Osteoblast (primary cell): ENCODE results near the gene CAMK4. TPM values are rescaled to one million over a fixed set of nuclear protein-coding genes. Genes with fewer than 3 reads are reported as not detected.
A peak's percentile ranks its signal among the peaks of the same experiment; 100 is the strongest.

Experiments used
- DNase-seq: peaks from one replicate; pipeline ENCODE4 v3.0.0; 2011; ENCODE audit warnings: low spot score, mixed read lengths; ENCODE audit not compliant: insufficient read length; ENCODE audit errors: missing footprints
- H2AFZ ChIP-seq: 2 replicates; pipeline ENCODE4 v1.6.0; 2011; ENCODE audit warnings: mild to moderate bottlenecking, low read length
- H3K27ac ChIP-seq: 2 replicates; pipeline ENCODE4 v1.5.1; 2011; ENCODE audit warnings: mild to moderate bottlenecking, low read depth, low read length, moderate library complexity
- H3K27me3 ChIP-seq: 2 replicates; pipeline ENCODE4 v1.6.0; 2012; ENCODE audit warnings: mild to moderate bottlenecking, control low read depth, inconsistent platforms, low read length, moderate library complexity; ENCODE audit not compliant: insufficient read depth
- H3K36me3 ChIP-seq: 2 replicates; pipeline ENCODE4 v1.5.1; 2011; ENCODE audit warnings: mild to moderate bottlenecking, low read length, control low read depth, moderate library complexity; ENCODE audit not compliant: insufficient read depth
- H3K4me1 ChIP-seq: 2 replicates; pipeline ENCODE4 v1.5.1; 2011; ENCODE audit warnings: mild to moderate bottlenecking, low read length, control low read depth, moderate library complexity; ENCODE audit not compliant: insufficient read depth
- H3K4me2 ChIP-seq: 2 replicates; pipeline ENCODE4 v1.6.0; 2011; ENCODE audit warnings: mild to moderate bottlenecking, low read length; ENCODE audit not compliant: insufficient read depth
- H3K4me3 ChIP-seq: fragments of 200-600 bp; sonication (generic); 3 replicates; pipeline ENCODE4 v1.5.1; 2012; ENCODE audit warnings: mild to moderate bottlenecking, low read length, inconsistent platforms; ENCODE audit not compliant: insufficient read depth
- H3K79me2 ChIP-seq: 2 replicates; pipeline ENCODE4 v1.6.0; 2012; ENCODE audit warnings: mild to moderate bottlenecking, low read length, control low read depth, inconsistent platforms; ENCODE audit not compliant: insufficient read depth
- H3K9me3 ChIP-seq: 2 replicates; pipeline ENCODE4 v1.5.1; 2011; ENCODE audit warnings: low read depth, low read length, control low read depth
- H4K20me1 ChIP-seq: 2 replicates; pipeline ENCODE4 v1.6.0; 2012; ENCODE audit warnings: mild to moderate bottlenecking, low read length, control low read depth; ENCODE audit not compliant: insufficient read depth
- CTCF ChIP-seq: IDR thresholded peaks from 2 replicates; pipeline ENCODE4 v1.5.1; 2011; ENCODE audit warnings: mild to moderate bottlenecking, low read depth, low read length, moderate library complexity; ENCODE audit errors: extremely low read depth
- total RNA-seq: library from RNA; depleted of rRNA; stranded (reverse); fragments of >200 nt; gene quantifications from 2 replicates; pipeline ENCODE4 v1.2.3, GENCODE V29; 2012

Gene CAMK4
- total RNA-seq, 1 donor: 0.72 TPM

GRCh38 chr5:111226556-111226955 is 2.4 kb downstream of the CAMK4 start:
- no peak overlapping the region for H3K27ac ChIP-seq
- no peaks in the 10 kb centered on the region for H3K79me2 ChIP-seq
- no peak overlapping the region for H3K4me2 ChIP-seq
- peaks cover 7% of the 10 kb centered on the region for H3K27me3 ChIP-seq
- DNase-seq: no peak
- no peak overlapping the region for H3K4me3 ChIP-seq
- no peaks in the 10 kb centered on the region for H4K20me1 ChIP-seq
- no peak overlapping the region for H2AFZ ChIP-seq
- no peak for TF ChIP-seq CTCF
- H3K4me1 ChIP-seq: no peaks in the 10 kb centered on the region
- H3K36me3 ChIP-seq: no peaks in the 10 kb centered on the region
- H3K9me3 ChIP-seq: no peaks in the 10 kb centered on the region

DNA sequence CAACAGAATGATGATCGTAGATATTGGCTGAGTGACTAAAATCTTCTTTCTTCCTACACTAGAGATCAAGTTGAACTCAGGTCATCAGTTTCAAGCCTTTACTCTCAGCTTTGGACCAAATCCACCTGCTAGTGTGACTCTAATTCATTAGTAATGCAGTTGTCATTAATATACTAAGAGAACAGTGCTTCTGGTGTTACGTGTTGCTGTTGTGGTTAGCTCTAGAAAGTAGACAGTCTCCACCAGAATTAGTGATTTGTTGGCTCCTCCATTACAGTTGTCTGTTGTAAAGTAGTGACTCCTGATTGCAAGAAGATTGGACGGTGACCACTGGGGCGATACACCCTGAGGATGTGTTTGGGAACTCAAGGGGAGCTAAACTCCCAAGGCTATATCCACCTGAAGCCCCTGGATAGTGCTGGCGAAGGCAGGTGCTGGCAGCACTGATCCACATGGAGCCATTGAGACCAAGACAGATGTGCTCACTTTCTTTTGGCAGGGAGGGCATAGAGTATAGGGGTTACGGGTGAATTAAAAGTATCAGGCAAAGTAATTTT is 3.1 kb downstream of the CAMK4 start:
- H3K4me3 ChIP-seq: no peak overlapping the region
- H3K36me3 ChIP-seq: no peaks in the 10 kb centered on the region
- no peaks in the 10 kb centered on the region for H3K79me2 ChIP-seq
- DNase-seq: no peak
- H3K4me1 ChIP-seq: no peaks in the 10 kb centered on the region
- no peak for TF ChIP-seq CTCF
- H4K20me1 ChIP-seq: no peaks in the 10 kb centered on the region
- no peak overlapping the region for H3K4me2 ChIP-seq
- no peaks in the 10 kb centered on the region for H3K9me3 ChIP-seq
- H3K27ac ChIP-seq: no peak overlapping the region
- H3K27me3 ChIP-seq: peaks cover 7% of the 10 kb centered on the region
- no peak overlapping the region for H2AFZ ChIP-seq

DNA sequence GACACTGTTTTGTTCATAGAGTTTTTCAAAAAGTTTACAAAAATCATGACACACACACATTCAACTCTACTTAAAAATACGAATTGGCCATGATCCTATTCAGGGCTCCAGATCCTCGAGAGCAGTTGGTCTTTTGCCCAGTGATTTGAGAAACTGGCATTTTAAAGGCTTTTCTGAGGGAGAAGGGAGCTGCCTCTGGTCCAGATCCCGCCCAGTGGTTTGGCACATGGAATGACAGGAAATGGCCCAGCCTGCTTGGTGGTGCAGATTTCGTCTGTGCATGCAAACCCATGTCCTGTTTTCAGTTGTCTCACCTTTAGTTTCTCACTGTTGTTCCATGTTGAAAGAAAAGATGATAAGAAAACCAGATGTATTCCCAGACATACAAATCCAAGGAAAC is 3.6 kb downstream of the CAMK4 start:
- Histone ChIP-seq H3K36me3 (no peaks in the 10 kb centered on the region), H3K4me3 (no peak overlapping the region), H3K9me3 (no peaks in the 10 kb centered on the region), H2AFZ (peak overlapping the region; percentile 6), H3K27ac (no peak overlapping the region), H3K27me3 (peaks cover 7% of the 10 kb centered on the region), H4K20me1 (no peaks in the 10 kb centered on the region), H3K4me2 (no peak overlapping the region), H3K4me1 (no peaks in the 10 kb centered on the region), H3K79me2 (no peaks in the 10 kb centered on the region)
- peak; percentile 85 for DNase-seq
- TF ChIP-seq CTCF: no peak

DNA sequence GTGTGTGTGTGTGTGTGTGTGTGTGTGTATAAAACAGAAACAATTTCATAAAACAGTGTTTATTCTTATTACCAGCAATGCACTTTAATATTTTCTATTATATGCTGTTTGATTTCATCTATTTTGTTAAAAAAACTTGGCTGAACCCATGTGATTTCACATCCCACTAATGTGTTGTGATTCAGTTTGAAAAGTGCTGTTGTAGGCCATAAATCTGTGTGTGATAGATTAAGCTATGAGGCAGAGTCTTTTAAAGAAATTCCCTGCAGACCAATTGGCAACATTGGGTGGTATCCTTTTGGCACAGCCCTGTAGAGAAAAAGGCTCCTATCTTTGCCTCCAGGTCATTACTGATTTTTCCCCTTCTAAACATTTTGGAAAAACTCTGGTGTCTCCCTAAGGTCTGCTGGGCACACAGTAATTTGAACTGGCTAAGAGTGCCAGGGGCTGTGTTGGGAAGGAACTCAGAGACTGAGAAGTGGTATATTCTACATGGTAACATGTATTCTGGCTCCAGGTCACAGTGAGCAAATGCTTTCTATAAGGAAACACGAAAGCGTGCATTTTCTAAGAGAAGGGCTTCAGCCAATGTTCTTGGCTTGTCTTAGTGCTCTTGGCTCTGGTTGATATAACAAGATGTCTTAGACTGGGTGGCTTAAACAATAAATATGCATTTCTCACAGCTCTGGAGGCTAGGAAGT is 4.5 kb downstream of the CAMK4 start:
- H3K4me1 ChIP-seq: no peaks in the 10 kb centered on the region
- no peak for DNase-seq
- no peak overlapping the region for H3K4me3 ChIP-seq
- H2AFZ ChIP-seq: no peak overlapping the region
- no peak overlapping the region for H3K27ac ChIP-seq
- H4K20me1 ChIP-seq: no peaks in the 10 kb centered on the region
- H3K4me2 ChIP-seq: no peak overlapping the region
- H3K36me3 ChIP-seq: no peaks in the 10 kb centered on the region
- no peak for TF ChIP-seq CTCF
- H3K27me3 ChIP-seq: peaks cover 7% of the 10 kb centered on the region
- H3K79me2 ChIP-seq: no peaks in the 10 kb centered on the region
- no peaks in the 10 kb centered on the region for H3K9me3 ChIP-seq
